Activated T-helper 17 cell treated with anti-CD3 and anti-CD28 coated beads, Interleukin-2, amount 50 U/mL, for 72 hours (primary cell): Measurements from ENCODE around the gene ABCC2. TPM values are rescaled to one million over a fixed set of nuclear protein-coding genes. Genes with fewer than 3 reads are reported as not detected.

ENCODE experiments used
- ATAC-seq: fragments of 150-1000 bp; cut with Tn5 transposase; replicated peaks from 2 replicates; pipeline ENCODE4 v1.10.0; 2021; ENCODE audit warnings: mild to moderate bottlenecking, moderate library complexity
- H3K27ac Mint-ChIP-seq: one replicate; pipeline ENCODE4 v1.8.0; 2022; ENCODE audit warnings: mixed read lengths
- H3K27me3 Mint-ChIP-seq: one replicate; pipeline ENCODE4 v1.8.0; 2022; ENCODE audit warnings: mixed read lengths
- H3K36me3 Mint-ChIP-seq: one replicate; pipeline ENCODE4 v1.8.0; 2022; ENCODE audit warnings: low read depth, mild to moderate bottlenecking, mixed read lengths
- H3K4me1 Mint-ChIP-seq: one replicate; pipeline ENCODE4 v1.8.0; 2022; ENCODE audit warnings: mixed read lengths
- H3K4me3 Mint-ChIP-seq: one replicate; pipeline ENCODE4 v1.8.0; 2022; ENCODE audit warnings: mild to moderate bottlenecking, mixed read lengths
- H3K9me3 Mint-ChIP-seq: one replicate; pipeline ENCODE4 v1.8.0; 2022; ENCODE audit warnings: mixed read lengths
- total RNA-seq, 2 donors: library from RNA; stranded (reverse); gene quantifications; one replicate each; pipeline ENCODE4 v1.2.3, GENCODE V29; 2022

ABCC2 gene
- total RNA-seq, 2 donors from 2014 or later: 2.4 to 3.2 TPM

GRCh38 chr10:99785646-99786045 is 3.2 kb downstream of the ABCC2 start:
- H3K36me3 Mint-ChIP-seq: no peaks in the 10 kb centered on the region
- no peaks in the 10 kb centered on the region for H3K27me3 Mint-ChIP-seq
- H3K27ac Mint-ChIP-seq: no peak overlapping the region
- H3K4me3 Mint-ChIP-seq: no peak overlapping the region
- ATAC-seq: no peak
- no peaks in the 10 kb centered on the region for H3K9me3 Mint-ChIP-seq
- no peaks in the 10 kb centered on the region for H3K4me1 Mint-ChIP-seq

- Mint-ChIP-seq H3K36me3 (no peaks in the 10 kb centered on the region), H3K4me1 (no peaks in the 10 kb centered on the region), H3K27ac (no peak overlapping the region), H3K4me3 (no peak overlapping the region), H3K9me3 (no peaks in the 10 kb centered on the region), H3K27me3 (no peaks in the 10 kb centered on the region)
- ATAC-seq: no peak
Measured at GRCh38 chr10:99787311-99787710, 4.9 kb downstream of the ABCC2 start.

GRCh38 chr10:99787782-99788445 is 5.5 kb downstream of the ABCC2 start:
- no peak for ATAC-seq
- Mint-ChIP-seq H3K36me3 (no peaks in the 10 kb centered on the region), H3K9me3 (no peaks in the 10 kb centered on the region), H3K27me3 (no peaks in the 10 kb centered on the region), H3K4me3 (no peak overlapping the region), H3K4me1 (no peaks in the 10 kb centered on the region), H3K27ac (no peak overlapping the region)

GRCh38 chr10:99788598-99789256 is 6.3 kb downstream of the ABCC2 start:
- Mint-ChIP-seq H3K4me3 (no peak overlapping the region), H3K27me3 (no peaks in the 10 kb centered on the region), H3K36me3 (no peaks in the 10 kb centered on the region), H3K9me3 (no peaks in the 10 kb centered on the region), H3K4me1 (no peaks in the 10 kb centered on the region), H3K27ac (no peak overlapping the region)
- no peak for ATAC-seq

GRCh38 chr10:99791831-99792230 is 9.4 kb downstream of the ABCC2 start:
- Mint-ChIP-seq H3K9me3 (no peaks in the 10 kb centered on the region), H3K36me3 (no peaks in the 10 kb centered on the region), H3K27me3 (no peaks in the 10 kb centered on the region), H3K4me3 (no peak overlapping the region), H3K27ac (no peak overlapping the region), H3K4me1 (no peaks in the 10 kb centered on the region)
- ATAC-seq: no peak

GRCh38 chr10:99793819-99794218 is 11.4 kb downstream of the ABCC2 start:
- no peaks in the 10 kb centered on the region for H3K27me3 Mint-ChIP-seq
- no peaks in the 10 kb centered on the region for H3K36me3 Mint-ChIP-seq
- H3K9me3 Mint-ChIP-seq: no peaks in the 10 kb centered on the region
- no peaks in the 10 kb centered on the region for H3K4me1 Mint-ChIP-seq
- H3K27ac Mint-ChIP-seq: no peak overlapping the region
- ATAC-seq: no peak
- no peak overlapping the region for H3K4me3 Mint-ChIP-seq

- H3K4me1 Mint-ChIP-seq: no peaks in the 10 kb centered on the region
- ATAC-seq: no peak
- no peaks in the 10 kb centered on the region for H3K36me3 Mint-ChIP-seq
- no peaks in the 10 kb centered on the region for H3K27me3 Mint-ChIP-seq
- no peaks in the 10 kb centered on the region for H3K9me3 Mint-ChIP-seq
- H3K4me3 Mint-ChIP-seq: no peak overlapping the region
- H3K27ac Mint-ChIP-seq: no peak overlapping the region
Measured at GRCh38 chr10:99796928-99797327, 14.5 kb downstream of the ABCC2 start.

- Mint-ChIP-seq H3K27ac (no peak overlapping the region), H3K27me3 (no peaks in the 10 kb centered on the region), H3K4me3 (no peak overlapping the region), H3K36me3 (no peaks in the 10 kb centered on the region), H3K4me1 (no peaks in the 10 kb centered on the region), H3K9me3 (no peaks in the 10 kb centered on the region)
- no peak for ATAC-seq
Measured at GRCh38 chr10:99798031-99798430, 15.6 kb downstream of the ABCC2 start.

- Mint-ChIP-seq H3K27ac (no peak overlapping the region), H3K27me3 (no peaks in the 10 kb centered on the region), H3K4me3 (no peak overlapping the region), H3K4me1 (no peaks in the 10 kb centered on the region), H3K9me3 (no peaks in the 10 kb centered on the region), H3K36me3 (no peaks in the 10 kb centered on the region)
- no peak for ATAC-seq
Measured at GRCh38 chr10:99798920-99799319, 16.5 kb downstream of the ABCC2 start.

- Mint-ChIP-seq H3K27ac (no peak overlapping the region), H3K9me3 (no peaks in the 10 kb centered on the region), H3K4me3 (no peak overlapping the region), H3K36me3 (no peaks in the 10 kb centered on the region), H3K27me3 (no peaks in the 10 kb centered on the region), H3K4me1 (no peaks in the 10 kb centered on the region)
- ATAC-seq: no peak
Measured at GRCh38 chr10:99799613-99800012, 17.2 kb downstream of the ABCC2 start.

GRCh38 chr10:99804471-99804870 is 22.0 kb downstream of the ABCC2 start:
- Mint-ChIP-seq H3K9me3 (no peaks in the 10 kb centered on the region), H3K27ac (no peak overlapping the region), H3K27me3 (no peaks in the 10 kb centered on the region), H3K36me3 (no peaks in the 10 kb centered on the region), H3K4me1 (no peaks in the 10 kb centered on the region), H3K4me3 (no peak overlapping the region)
- no peak for ATAC-seq

- no peak for ATAC-seq
- Mint-ChIP-seq H3K4me1 (no peaks in the 10 kb centered on the region), H3K27ac (no peak overlapping the region), H3K9me3 (no peaks in the 10 kb centered on the region), H3K27me3 (no peaks in the 10 kb centered on the region), H3K4me3 (no peak overlapping the region), H3K36me3 (no peaks in the 10 kb centered on the region)
Measured at GRCh38 chr10:99805190-99805589, 22.8 kb downstream of the ABCC2 start.

GRCh38 chr10:99806091-99806490 is 23.7 kb downstream of the ABCC2 start:
- Mint-ChIP-seq H3K27ac (no peak overlapping the region), H3K36me3 (no peaks in the 10 kb centered on the region), H3K9me3 (no peaks in the 10 kb centered on the region), H3K4me1 (no peaks in the 10 kb centered on the region), H3K27me3 (no peaks in the 10 kb centered on the region), H3K4me3 (no peak overlapping the region)
- no peak for ATAC-seq

GRCh38 chr10:99807786-99808185 is 25.3 kb downstream of the ABCC2 start:
- no peak overlapping the region for H3K27ac Mint-ChIP-seq
- no peaks in the 10 kb centered on the region for H3K9me3 Mint-ChIP-seq
- H3K27me3 Mint-ChIP-seq: no peaks in the 10 kb centered on the region
- no peaks in the 10 kb centered on the region for H3K4me1 Mint-ChIP-seq
- no peak overlapping the region for H3K4me3 Mint-ChIP-seq
- H3K36me3 Mint-ChIP-seq: no peaks in the 10 kb centered on the region
- no peak for ATAC-seq

GRCh38 chr10:99808270-99808669 is 25.8 kb downstream of the ABCC2 start:
- Mint-ChIP-seq H3K4me3 (no peak overlapping the region), H3K4me1 (no peaks in the 10 kb centered on the region), H3K27ac (no peak overlapping the region), H3K9me3 (no peaks in the 10 kb centered on the region), H3K36me3 (no peaks in the 10 kb centered on the region), H3K27me3 (no peaks in the 10 kb centered on the region)
- ATAC-seq: no peak
